AG04449 (cell line): ENCODE results near the gene LCN6.

ENCODE experiments used
- CTCF ChIA-PET: fragments of 350-600 bp; formaldehyde crosslinking; extraction: SDS; loops from one replicate; lab custom pipeline; 2021; ENCODE audit warnings: antibody characterized with exemption; lab: Yijun Ruan, JAX
- POLR2A ChIA-PET: fragments of 400-600, 350-600 bp; formaldehyde crosslinking; extraction: SDS; loops from one replicate; lab custom pipeline; 2020; ENCODE audit warnings: antibody characterized with exemption, inconsistent platforms; lab: Yijun Ruan, JAX
- DNase-seq: peaks from one replicate; pipeline ENCODE4 v3.0.0-alpha.2; 2010; ENCODE audit warnings: low read depth, low spot score
- H3K4me3 ChIP-seq: 2 replicates; pipeline ENCODE4 v1.5.1; 2011; ENCODE audit warnings: low read depth, mild to moderate bottlenecking, control low read depth, low read length
- TF ChIP-seq, protein P1 (sequence below): IDR thresholded peaks from one replicate; pipeline ENCODE4 v1.5.1; 2011; ENCODE audit warnings: mild to moderate bottlenecking, moderate library complexity, low read length, control low read depth, inconsistent platforms; ENCODE audit not compliant: insufficient read depth; ENCODE audit errors: missing control alignments

Gene LCN6

DNA sequence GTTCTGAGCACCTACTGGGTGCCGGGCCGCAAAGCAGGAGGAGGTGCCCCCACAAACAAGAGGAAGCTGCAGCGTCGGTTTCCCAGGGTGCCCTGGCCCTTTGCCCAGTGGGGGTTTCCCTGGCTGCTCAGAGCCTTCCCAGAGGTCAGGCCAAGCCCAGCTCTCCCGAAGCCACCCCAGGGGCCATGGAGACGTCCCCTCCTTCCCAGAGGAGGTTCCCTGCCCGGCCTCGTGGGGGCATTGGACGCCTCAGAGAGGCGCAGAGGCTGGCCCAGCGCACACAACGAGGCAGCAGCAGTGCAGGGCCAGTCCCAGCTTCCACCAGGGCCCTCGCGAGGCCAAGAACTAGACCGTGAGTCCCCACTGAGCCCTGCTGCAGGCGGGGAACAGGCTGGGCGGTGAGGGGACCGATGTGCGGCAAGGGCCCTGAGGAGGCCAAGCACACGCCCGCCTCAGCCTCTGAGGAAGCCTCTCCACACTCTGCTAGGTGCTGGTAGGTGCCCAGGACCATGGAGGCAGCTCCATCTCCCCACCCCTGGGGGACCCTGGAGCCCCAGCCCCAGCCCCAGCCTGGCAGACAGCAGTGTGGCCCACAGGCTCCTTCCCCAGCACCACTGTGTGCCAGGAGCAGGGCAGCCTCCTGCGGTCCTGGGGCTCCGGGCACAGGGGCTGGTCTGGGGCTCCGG, 29.0 kb downstream of the LCN6 start:
- CTCF ChIA-PET: interaction anchor here (2.6 kb wide), 1 partner anchor 9 kb away, joined by 13 read pairs; no protein-coding TSS in a partner anchor
- TF ChIP-seq, protein P1, sequence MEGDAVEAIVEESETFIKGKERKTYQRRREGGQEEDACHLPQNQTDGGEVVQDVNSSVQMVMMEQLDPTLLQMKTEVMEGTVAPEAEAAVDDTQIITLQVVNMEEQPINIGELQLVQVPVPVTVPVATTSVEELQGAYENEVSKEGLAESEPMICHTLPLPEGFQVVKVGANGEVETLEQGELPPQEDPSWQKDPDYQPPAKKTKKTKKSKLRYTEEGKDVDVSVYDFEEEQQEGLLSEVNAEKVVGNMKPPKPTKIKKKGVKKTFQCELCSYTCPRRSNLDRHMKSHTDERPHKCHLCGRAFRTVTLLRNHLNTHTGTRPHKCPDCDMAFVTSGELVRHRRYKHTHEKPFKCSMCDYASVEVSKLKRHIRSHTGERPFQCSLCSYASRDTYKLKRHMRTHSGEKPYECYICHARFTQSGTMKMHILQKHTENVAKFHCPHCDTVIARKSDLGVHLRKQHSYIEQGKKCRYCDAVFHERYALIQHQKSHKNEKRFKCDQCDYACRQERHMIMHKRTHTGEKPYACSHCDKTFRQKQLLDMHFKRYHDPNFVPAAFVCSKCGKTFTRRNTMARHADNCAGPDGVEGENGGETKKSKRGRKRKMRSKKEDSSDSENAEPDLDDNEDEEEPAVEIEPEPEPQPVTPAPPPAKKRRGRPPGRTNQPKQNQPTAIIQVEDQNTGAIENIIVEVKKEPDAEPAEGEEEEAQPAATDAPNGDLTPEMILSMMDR: no peak
- POLR2A ChIA-PET: interaction anchor here (3.1 kb wide), 1 partner anchor 9 kb away, joined by 16 read pairs; no protein-coding TSS in a partner anchor
- no peak for DNase-seq
- no peak overlapping the region for H3K4me3 ChIP-seq

DNA sequence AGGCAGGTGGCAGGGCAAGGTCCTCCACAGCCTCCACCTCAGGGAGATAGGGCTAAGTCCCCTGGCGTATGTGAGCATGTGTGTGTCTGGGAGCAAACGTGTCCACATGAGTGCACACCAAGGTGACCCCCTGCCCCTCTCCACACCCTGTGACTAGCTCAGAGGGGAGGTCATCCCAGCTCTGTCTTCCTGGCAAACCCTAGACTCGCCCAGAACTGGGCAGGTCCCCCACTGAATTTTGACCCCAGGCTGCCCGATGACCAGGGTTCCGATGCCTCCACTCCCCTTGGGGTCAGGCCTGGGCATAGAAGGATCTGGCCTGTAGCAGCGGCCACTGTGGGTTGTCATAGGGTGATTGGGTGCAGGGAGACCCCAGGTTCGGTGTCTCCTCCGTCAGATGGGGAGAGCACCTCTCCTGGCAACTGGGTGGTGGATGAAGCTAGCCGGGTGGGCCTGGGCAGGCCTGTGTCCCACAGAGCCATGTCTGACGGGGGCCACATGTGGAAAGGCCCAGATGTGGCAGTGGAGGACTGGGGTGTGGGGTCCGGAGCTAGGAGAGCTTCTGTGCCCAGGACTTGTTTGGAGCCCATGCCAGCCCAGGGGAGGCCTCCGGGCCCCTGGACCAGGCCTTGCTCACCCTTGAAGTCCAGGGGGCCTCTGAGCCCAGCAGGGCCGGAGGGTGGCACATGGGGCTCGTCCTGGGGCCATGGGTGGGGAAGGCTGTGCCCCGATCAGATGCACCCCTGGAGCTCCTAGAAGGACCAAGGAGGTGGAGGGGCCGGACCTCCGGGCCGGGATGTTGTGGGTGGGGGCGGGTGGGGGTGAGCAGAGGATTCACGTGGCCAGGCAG, 29.8 kb downstream of the LCN6 start:
- ChIA-PET CTCF (interaction anchor here (2.6 kb wide), 1 partner anchor 9 kb away, joined by 13 read pairs; no protein-coding TSS in a partner anchor), POLR2A (interaction anchor here (3.1 kb wide), 1 partner anchor 9 kb away, joined by 16 read pairs; no protein-coding TSS in a partner anchor)
- H3K4me3 ChIP-seq: no peak overlapping the region
- DNase-seq: no peak
- TF ChIP-seq, protein P1: no peak

DNA sequence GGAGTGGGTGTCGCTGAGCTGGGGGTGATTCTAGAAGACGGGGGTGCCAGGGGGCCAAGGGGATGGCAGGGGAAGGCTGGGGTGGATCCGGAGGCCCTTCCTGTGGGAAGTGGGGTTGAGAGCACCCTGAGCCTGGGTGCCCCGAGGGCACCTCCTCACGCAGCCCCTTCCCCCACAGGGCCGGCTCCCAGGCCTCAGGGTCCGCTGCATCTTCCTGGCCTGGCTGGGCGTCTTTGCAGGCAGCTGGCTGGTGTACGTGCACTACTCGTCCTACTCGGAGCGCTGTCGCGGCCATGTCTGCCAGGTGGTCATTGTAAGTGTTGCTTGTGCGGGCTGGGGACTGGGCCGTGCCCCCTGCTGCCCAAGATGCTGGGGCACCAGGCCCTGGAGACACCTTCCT, 30.9 kb downstream of the LCN6 start:
- ChIA-PET POLR2A (interaction anchor here (2.2 to 3.1 kb wide), 2 partner anchors 10 kb away, joined by 14 to 16 read pairs; no protein-coding TSS in a partner anchor), CTCF (no interaction called here)
- TF ChIP-seq, protein P1: no peak
- DNase-seq: no peak
- no peak overlapping the region for H3K4me3 ChIP-seq

DNA sequence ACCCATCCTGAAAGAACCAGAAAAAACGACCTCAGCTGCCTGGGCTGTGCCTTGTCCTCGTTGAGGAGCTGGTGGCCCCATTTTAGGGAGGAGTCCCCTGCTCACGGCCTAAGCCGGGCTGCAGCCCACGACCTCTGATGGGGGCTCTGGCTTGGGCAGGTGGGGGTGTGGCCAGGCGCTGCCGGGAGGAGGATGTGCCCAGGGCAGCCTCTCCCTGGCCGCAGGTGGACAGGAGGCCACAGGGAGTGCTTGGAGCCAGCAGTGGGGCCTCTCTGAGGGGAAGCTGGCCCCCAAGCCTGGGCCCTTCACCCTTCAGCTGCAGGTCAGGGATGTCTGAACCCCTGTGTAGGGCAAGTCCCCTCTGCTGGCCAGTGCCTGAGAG, 33.4 kb downstream of the LCN6 start:
- TF ChIP-seq, protein P1: no peak
- ChIA-PET POLR2A (interaction anchor here (2.2 to 2.5 kb wide), 2 partner anchors 13 kb away, joined by 14 to 17 read pairs; no protein-coding TSS in a partner anchor), CTCF (interaction anchor here (1.0 to 4.4 kb wide), 4 partner anchors 8 to 16 kb away, joined by 3 to 27 read pairs (median 4); no protein-coding TSS in a partner anchor)

DNA sequence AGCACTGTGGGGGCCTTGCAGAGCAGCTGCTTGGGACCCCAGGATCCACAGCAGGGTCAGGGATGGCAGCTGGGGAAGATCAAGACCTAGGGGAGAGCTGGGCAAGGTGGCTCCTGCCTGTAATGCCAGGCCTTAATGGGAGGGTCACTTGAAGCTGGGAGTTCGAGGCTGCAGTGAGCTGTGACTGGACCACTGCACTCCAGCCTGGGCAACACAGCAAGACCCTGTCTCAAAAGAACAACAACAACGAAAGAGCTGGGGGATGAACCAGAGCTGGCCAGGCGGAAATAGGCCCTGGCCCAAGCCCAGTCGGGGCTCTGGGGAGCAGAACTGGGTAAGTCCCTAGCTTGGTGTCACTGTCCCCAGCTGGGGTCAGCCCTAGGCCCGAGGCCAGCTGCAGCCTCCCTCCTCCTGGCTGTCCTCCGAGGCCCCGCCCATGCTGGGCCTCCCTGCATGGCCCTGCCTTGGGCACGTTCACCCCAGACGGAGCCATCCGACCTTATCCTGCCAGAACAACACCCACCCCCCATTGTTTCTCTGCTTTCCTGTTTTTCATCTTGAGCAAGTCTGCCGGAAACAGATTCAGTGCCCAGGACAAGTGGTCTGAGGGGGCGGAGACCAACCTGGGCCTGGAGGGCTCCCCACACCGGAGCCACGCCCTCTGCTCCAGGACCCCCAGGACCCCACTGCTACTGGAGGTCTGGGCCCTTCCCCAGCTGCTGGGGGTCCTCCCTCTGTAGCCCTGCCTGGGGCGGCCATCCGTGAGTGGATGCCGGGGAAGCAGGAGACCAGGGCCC, 34.0 kb downstream of the LCN6 start:
- ChIA-PET POLR2A (interaction anchor here (1.9 to 2.5 kb wide), 2 partner anchors 8 to 14 kb away, joined by 6 to 17 read pairs; no protein-coding TSS in a partner anchor), CTCF (interaction anchor here (1.3 to 4.4 kb wide), 3 partner anchors 9 to 14 kb away, joined by 4 to 27 read pairs (median 4); no protein-coding TSS in a partner anchor)
- TF ChIP-seq, protein P1: no peak
- H3K4me3 ChIP-seq: no peak overlapping the region
- DNase-seq: no peak

More for the DNA sequence above, 33.4 kb downstream of the LCN6 start:
- no peak for DNase-seq
- no peak overlapping the region for H3K4me3 ChIP-seq
